K562 (cell line): ENCODE measurements around the gene LASP1NB.

Experiments
- ATAC-seq: fragments of 200-7000 bp; cut with Tn5 transposase; 3 replicates; pipeline ENCODE4 v1.9.1; 2020; ENCODE audit warnings: moderate library complexity
- BruUV-seq: library from RNA; stranded (reverse); fragments of 400-500 nt; replicated peaks from 2 replicates; lab custom pipeline; 2021; lab: Mats Ljungman, UMichigan
- CTCF ChIA-PET: fragments of 300-600 bp; formaldehyde crosslinking; extraction: SDS; loops from one replicate; lab custom pipeline; 2021; ENCODE audit warnings: low intra/inter-chr PET ratio; lab: Yijun Ruan, JAX
- POLR2A ChIA-PET: fragments of 300-600, 350-650 bp; sonication (Branson Sonifier 250); formaldehyde crosslinking; extraction: SDS; loops from one replicate; lab custom pipeline; 2021; ENCODE audit warnings: antibody characterized with exemption, inconsistent platforms; lab: Yijun Ruan, JAX
- DNase-seq, 4 experiments: peaks; one replicate each; pipeline versions ENCODE4 v3.0.0 to v3.0.0-alpha.2; 2011 to 2018; ENCODE audit warnings: low spot score in 3 of 4, mixed read lengths in 3 of 4; ENCODE audit errors: extremely low read depth in 1 of 4
- FAIRE-seq: peaks from 2 replicates; lab custom pipeline; 2011; peaks lifted over from hg19 to GRCh38; lab: Jason Lieb, UNC
- H2AFZ ChIP-seq: 2 replicates; pipeline ENCODE4 v1.6.0; 2011; ENCODE audit warnings: low read depth, low read length, control low read depth, inconsistent platforms
- H3K27ac ChIP-seq: fragments of 200-600 bp; 3 replicates; pipeline ENCODE4 v1.8.0; 2011; ENCODE audit warnings: low read depth, mild to moderate bottlenecking, control low read depth, inconsistent platforms, low read length, moderate library complexity, mixed read lengths; ENCODE audit errors: extremely low read depth
- H3K27me3 ChIP-seq, 2 experiments: fragments of 300-600 bp in 1 of 2; 2 replicates in 1 of 2; 3 replicates in 1 of 2; pipeline versions ENCODE4 v1.6.0 to v1.8.0; 2011; ENCODE audit warnings: inconsistent platforms in 2 of 2, low read length in 2 of 2, mild to moderate bottlenecking in 1 of 2, mixed read lengths in 1 of 2, moderate library complexity in 1 of 2; ENCODE audit not compliant: control insufficient read depth in 2 of 2, insufficient read depth in 2 of 2
- H3K36me3 ChIP-seq: fragments of 300-600 bp; 3 replicates; pipeline ENCODE4 v1.8.0; 2011; ENCODE audit warnings: mild to moderate bottlenecking, low read length, inconsistent platforms; ENCODE audit not compliant: control insufficient read depth, insufficient read depth
- H3K4me1 ChIP-seq, 2 experiments: fragments of 200-600 bp in 1 of 2; replicated peaks in 1 of 2; 2 replicates in 1 of 2; 3 replicates in 1 of 2; pipeline versions ENCODE4 v1.5.1 to v1.8.0; 2011; ENCODE audit warnings: inconsistent platforms in 2 of 2, low read length in 2 of 2, mild to moderate bottlenecking in 1 of 2, mixed read lengths in 1 of 2, moderate library complexity in 1 of 2; ENCODE audit not compliant: control insufficient read depth in 2 of 2, insufficient read depth in 2 of 2
- H3K4me2 ChIP-seq: 2 replicates; pipeline ENCODE4 v1.6.1; 2011; ENCODE audit warnings: low read length, control low read depth, inconsistent platforms, mixed read lengths; ENCODE audit not compliant: insufficient read depth
- H3K4me3 ChIP-seq: fragments of 200-600 bp; sonication (generic), shearing (Covaris generic); 2 replicates; pipeline ENCODE4 v1.5.1; 2016; ENCODE audit warnings: control low read depth, inconsistent platforms
- H3K79me2 ChIP-seq: fragments of 200-600 bp; 3 replicates; pipeline ENCODE4 v1.8.0; 2011; ENCODE audit warnings: low read length, inconsistent platforms; ENCODE audit not compliant: control insufficient read depth, insufficient read depth
- H3K9ac ChIP-seq, 2 experiments: 2 replicates each; pipeline versions ENCODE4 v1.6.0 to v1.6.1; 2011; ENCODE audit warnings: low read depth in 2 of 2, low read length in 2 of 2, control low read depth in 1 of 2, inconsistent platforms in 1 of 2, mild to moderate bottlenecking in 1 of 2, mixed read lengths in 1 of 2; ENCODE audit not compliant: insufficient read depth in 1 of 2
- H3K9me1 ChIP-seq: one replicate; pipeline ENCODE4 v1.6.0; 2011; ENCODE audit warnings: inconsistent platforms, mild to moderate bottlenecking, low read length, moderate library complexity; ENCODE audit not compliant: control insufficient read depth, insufficient read depth
- H3K9me3 ChIP-seq: replicated peaks from 2 replicates; pipeline ENCODE4 v1.5.1; 2011; ENCODE audit warnings: low read depth, low read length, inconsistent platforms; ENCODE audit not compliant: control insufficient read depth, insufficient read depth
- H4K20me1 ChIP-seq: replicated peaks from 2 replicates; pipeline ENCODE4 v1.6.1; 2011; ENCODE audit warnings: low read length, inconsistent platforms, mixed read lengths; ENCODE audit not compliant: control insufficient read depth, insufficient read depth
- GATAD2B ChIP-seq: fragments of 450-650 bp; IDR thresholded peaks from 2 replicates; pipeline ENCODE4 v1.6.1; 2017; ENCODE audit warnings: mild to moderate bottlenecking, borderline replicate concordance
- POLR2G ChIP-seq: fragments of 200-400 bp; formaldehyde crosslinking; IDR thresholded peaks from 2 replicates; pipeline ENCODE4 v1.6.1; 2017; ENCODE audit warnings: low read depth, mild to moderate bottlenecking, antibody characterized with exemption, low read length, moderate library complexity
- PTBP1 ChIP-seq: fragments of 200-400 bp; formaldehyde crosslinking; IDR thresholded peaks from 2 replicates; pipeline ENCODE4 v1.6.1; 2017; ENCODE audit warnings: low read depth, low read length
- SMAD1 ChIP-seq: fragments of 150-350 bp; IDR thresholded peaks from 2 replicates; pipeline ENCODE4 v1.6.1; 2014; ENCODE audit warnings: low read length, low read depth; ENCODE audit not compliant: partially characterized antibody
- TCF7 ChIP-seq: sonication (generic); IDR thresholded peaks from 2 replicates; pipeline ENCODE4 v1.6.1; 2016; ENCODE audit warnings: antibody characterized with exemption, borderline replicate concordance
- ZNF79 ChIP-seq: fragments of 250-450 bp; sonication (Bioruptor Pico); IDR thresholded peaks from 2 replicates; pipeline ENCODE4 v1.4.0; 2020; ENCODE audit warnings: low read depth, mild to moderate bottlenecking, moderate library complexity
- WGBS: fragments of 100-300 bp; shearing (Covaris generic); methylation state at CpG from one replicate; pipeline ENCODE4 v1.1.6; 2016; ENCODE audit warnings: low coverage, mixed read lengths; ENCODE audit not compliant: insufficient coverage; ENCODE audit errors: missing lambda C conversion rate; 5-methylcytosine and 5-hydroxymethylcytosine counted together
- in situ Hi-C: fragments of 300-500 bp; cut with MboI; formaldehyde crosslinking; loops from 4 replicates; pipeline ENCODE4 v1.15.0; 2018; ENCODE audit warnings: inconsistent platforms, mixed read lengths
- intact Hi-C: fragments of 100-400 bp; cut with micrococcal nuclease; formaldehyde crosslinking; loops from 2 replicates; pipeline ENCODE4 v1.14.2; 2022
- TF ChIP-seq, protein P1 (sequence below): sonication (generic); formaldehyde crosslinking; IDR thresholded peaks from 2 replicates; pipeline ENCODE4 v1.8.1; 2023; ENCODE audit warnings: mild to moderate bottlenecking, missing genetic modification reagents
- TF ChIP-seq, protein P2 (sequence below), 3 experiments: IDR thresholded peaks in 2 of 3; conservative IDR thresholded peaks in 1 of 3; 2 replicates each; pipeline ENCODE4 v1.5.1; 2011 to 2012; ENCODE audit warnings: low read length in 3 of 3, mild to moderate bottlenecking in 3 of 3, control low read depth in 2 of 3, improper control_type of control experiment in 1 of 3, inconsistent platforms in 1 of 3, low read depth in 1 of 3, mixed read lengths in 1 of 3, moderate library complexity in 1 of 3; ENCODE audit not compliant: insufficient read depth in 2 of 3

LASP1NB gene

GRCh38 chr17:38912221-38912813, 13.1 kb upstream of the LASP1NB start:
- ATAC-seq (no peak), FAIRE-seq (no peak)
- H3K4me1 ChIP-seq, result peaks cover 0 to 20% of the 10 kb centered on the region in 2 experiments; a peak in 1 of 5 replicates
- H4K20me1 ChIP-seq, result peaks cover 11% of the 10 kb centered on the region; the same call in 1 of the 2 replicates
- H3K4me2 ChIP-seq, result no peak overlapping the region
- H3K4me3 ChIP-seq, result no peak overlapping the region
- H3K9me1 ChIP-seq, result no peaks in the 10 kb centered on the region
- intact Hi-C loops, result no loop called here
- H3K27me3 ChIP-seq, result no peaks in the 10 kb centered on the region
- 93% methylated on average over 13 of the region's 13 CpGs for WGBS
- no peaks in the 10 kb centered on the region for H3K79me2 ChIP-seq
- TF ChIP-seq POLR2G, result peak; percentile 17; the same call in 1 of the 2 replicates
- TF ChIP-seq TCF7, result no peak
- TF ChIP-seq, all 486 proteins: peak for 1
- Histone ChIP-seq H3K27ac (no peak overlapping the region), H3K36me3 (peaks cover 79% of the 10 kb centered on the region; the same call in 2 of the 3 replicates), H3K9ac (no peak overlapping the region; a peak in 1 of 4 replicates), H3K9me3 (no peaks in the 10 kb centered on the region), H2AFZ (no peak overlapping the region)
- ChIA-PET CTCF (no interaction called here), POLR2A (no interaction called here)
- no TSS peak for BruUV-seq
- DNase-seq, result peak in 1 of 4 experiments; percentile 5
- in situ Hi-C loops, result no loop called here

- Histone ChIP-seq H3K27me3 (no peaks in the 10 kb centered on the region), H3K27ac (no peak overlapping the region), H2AFZ (no peak overlapping the region), H3K4me3 (no peak overlapping the region), H4K20me1 (peaks cover 5% of the 10 kb centered on the region; the same call in 1 of the 2 replicates), H3K36me3 (peaks cover 86% of the 10 kb centered on the region; the same call in 1 of the 3 replicates), H3K4me2 (no peak overlapping the region), H3K9me1 (no peaks in the 10 kb centered on the region), H3K4me1 (peaks cover 0 to 14% of the 10 kb centered on the region in 2 experiments; a peak in 1 of 5 replicates), H3K9me3 (no peaks in the 10 kb centered on the region), H3K79me2 (no peaks in the 10 kb centered on the region), H3K9ac (peak overlapping the region in 1 of 2 experiments; percentile 10; a peak in 1 of 4 replicates)
- WGBS, result 94% methylated on average over 16 of the region's 20 CpGs
- CTCF ChIA-PET, result no interaction called here
- no peak for FAIRE-seq
- no TSS peak for BruUV-seq
- peak; percentile 54; the same call in 1 of the 3 replicates for ATAC-seq
- POLR2A ChIA-PET, result interaction anchor here (2.2 kb wide), 1 partner anchor 8 kb away, joined by 8 read pairs; no protein-coding TSS in a partner anchor
- peak in 1 of 4 experiments; percentile 36 for DNase-seq
- intact Hi-C loops (no loop called here), in situ Hi-C loops (no loop called here)
- TF ChIP-seq, protein P1, sequence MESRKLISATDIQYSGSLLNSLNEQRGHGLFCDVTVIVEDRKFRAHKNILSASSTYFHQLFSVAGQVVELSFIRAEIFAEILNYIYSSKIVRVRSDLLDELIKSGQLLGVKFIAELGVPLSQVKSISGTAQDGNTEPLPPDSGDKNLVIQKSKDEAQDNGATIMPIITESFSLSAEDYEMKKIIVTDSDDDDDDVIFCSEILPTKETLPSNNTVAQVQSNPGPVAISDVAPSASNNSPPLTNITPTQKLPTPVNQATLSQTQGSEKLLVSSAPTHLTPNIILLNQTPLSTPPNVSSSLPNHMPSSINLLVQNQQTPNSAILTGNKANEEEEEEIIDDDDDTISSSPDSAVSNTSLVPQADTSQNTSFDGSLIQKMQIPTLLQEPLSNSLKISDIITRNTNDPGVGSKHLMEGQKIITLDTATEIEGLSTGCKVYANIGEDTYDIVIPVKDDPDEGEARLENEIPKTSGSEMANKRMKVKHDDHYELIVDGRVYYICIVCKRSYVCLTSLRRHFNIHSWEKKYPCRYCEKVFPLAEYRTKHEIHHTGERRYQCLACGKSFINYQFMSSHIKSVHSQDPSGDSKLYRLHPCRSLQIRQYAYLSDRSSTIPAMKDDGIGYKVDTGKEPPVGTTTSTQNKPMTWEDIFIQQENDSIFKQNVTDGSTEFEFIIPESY (CRISPR knock-in tag), result peak; percentile 99
- TF ChIP-seq, protein P2, sequence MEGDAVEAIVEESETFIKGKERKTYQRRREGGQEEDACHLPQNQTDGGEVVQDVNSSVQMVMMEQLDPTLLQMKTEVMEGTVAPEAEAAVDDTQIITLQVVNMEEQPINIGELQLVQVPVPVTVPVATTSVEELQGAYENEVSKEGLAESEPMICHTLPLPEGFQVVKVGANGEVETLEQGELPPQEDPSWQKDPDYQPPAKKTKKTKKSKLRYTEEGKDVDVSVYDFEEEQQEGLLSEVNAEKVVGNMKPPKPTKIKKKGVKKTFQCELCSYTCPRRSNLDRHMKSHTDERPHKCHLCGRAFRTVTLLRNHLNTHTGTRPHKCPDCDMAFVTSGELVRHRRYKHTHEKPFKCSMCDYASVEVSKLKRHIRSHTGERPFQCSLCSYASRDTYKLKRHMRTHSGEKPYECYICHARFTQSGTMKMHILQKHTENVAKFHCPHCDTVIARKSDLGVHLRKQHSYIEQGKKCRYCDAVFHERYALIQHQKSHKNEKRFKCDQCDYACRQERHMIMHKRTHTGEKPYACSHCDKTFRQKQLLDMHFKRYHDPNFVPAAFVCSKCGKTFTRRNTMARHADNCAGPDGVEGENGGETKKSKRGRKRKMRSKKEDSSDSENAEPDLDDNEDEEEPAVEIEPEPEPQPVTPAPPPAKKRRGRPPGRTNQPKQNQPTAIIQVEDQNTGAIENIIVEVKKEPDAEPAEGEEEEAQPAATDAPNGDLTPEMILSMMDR (IDR thresholded peaks at IDR 0.05 in 2 of 3, conservative IDR thresholded peaks at IDR 0.05 in 1 of 3; ENCODE audit: insufficient read depth in 2 of 3, low read depth in 1 of 3, low read length in 3 of 3), result peak in 1 of 3 experiments; percentile 21; a peak in 1 of 6 replicates
- TF ChIP-seq PTBP1 (no peak), GATAD2B (no peak), SMAD1 (no peak), ZNF79 (no peak)
Observed at GRCh38 chr17:38914741-38915638, 10.4 kb upstream of the LASP1NB start.
